ENCODE measurements around the gene MYL7. TPM values are rescaled to one million over a fixed set of nuclear protein-coding genes. Genes with fewer than 3 reads are reported as not detected.
"Not testable (repeated sequence)": the region's sequence is repeated elsewhere in the genome, so short reads cannot be mapped to it uniquely, and the experiment has no call there.

MYL7 gene
- total and polyA plus RNA-seq, 9 of the 15 experiments (the other 6 are each of a cell fraction or from before 2014, with no cell fraction given), result not detected

DNA sequence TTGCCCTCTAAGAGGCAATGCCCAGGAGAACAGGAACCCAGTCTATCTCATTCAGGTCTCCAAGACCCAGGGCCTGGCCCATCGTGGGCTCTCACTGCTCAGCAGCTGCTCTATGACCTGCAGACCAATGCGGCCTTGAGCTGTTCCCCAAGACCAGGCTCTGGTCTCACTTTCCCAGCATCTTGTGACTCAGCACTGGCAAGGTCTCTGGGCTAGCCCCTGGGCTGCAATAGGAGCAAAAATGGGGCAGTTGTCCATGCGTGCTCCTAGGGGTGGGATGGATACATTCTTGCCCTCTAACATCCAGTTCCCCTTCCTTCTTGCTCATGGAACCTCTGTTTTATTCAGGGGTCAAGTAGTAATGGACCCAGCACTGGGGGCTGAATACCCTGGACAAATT is 34.6 kb upstream of the MYL7 start (continued):
- TF ChIP-seq RERE (CRISPR knock-in tag; IDR thresholded peaks at IDR 0.05; ENCODE audit: borderline replicate concordance), result no peak
- no peak for TF ChIP-seq POLR2H (tag; IDR thresholded peaks at IDR 0.05; ENCODE audit: low read depth)

- BruUV-seq (replicated peaks); H3K9me3 ChIP-seq (replicated peaks; ENCODE audit: control insufficient read depth, insufficient read depth, low read depth, low read length); H3K27ac ChIP-seq (ENCODE audit: extremely low read depth, low read depth, low read length); H3K4me3 ChIP-seq; H3K36me3 ChIP-seq (ENCODE audit: control insufficient read depth, insufficient read depth, low read length); POLR2A ChIA-PET; DNase-seq (ENCODE audit: extremely low read depth in 1 of 4, low spot score in 3 of 4); intact Hi-C loops (cut with micrococcal nuclease); FAIRE-seq; H4K20me1 ChIP-seq (replicated peaks; ENCODE audit: control insufficient read depth, insufficient read depth, low read length); ATAC-seq; in situ Hi-C loops (cut with MboI); H3K4me1 ChIP-seq (replicated peaks in 1 of 2; ENCODE audit: control insufficient read depth in 2 of 2, insufficient read depth in 2 of 2, low read length in 2 of 2); H2AFZ ChIP-seq (ENCODE audit: low read depth, low read length); H3K9ac ChIP-seq (ENCODE audit: insufficient read depth in 1 of 2, low read depth in 2 of 2, low read length in 2 of 2); H3K4me2 ChIP-seq (ENCODE audit: insufficient read depth, low read length); H3K9me1 ChIP-seq (ENCODE audit: control insufficient read depth, insufficient read depth, low read length); CTCF ChIA-PET (ENCODE audit: low intra/inter-chr PET ratio); H3K79me2 ChIP-seq (ENCODE audit: control insufficient read depth, insufficient read depth, low read length): not testable (repeated sequence)
- H3K27me3 ChIP-seq (ENCODE audit: control insufficient read depth in 2 of 2, insufficient read depth in 2 of 2, low read length in 2 of 2), result peaks cover 32 to 38% of the 10 kb centered on the region in 2 experiments
- 0% methylated on average over 1 of the region's 1 CpG for WGBS (ENCODE audit: insufficient coverage, low coverage, missing lambda C conversion rate)
Measured at GRCh38 chr7:44174694-44174948, 33.5 kb upstream of the MYL7 start.
